Fibroblast of lung (primary cell): ENCODE measurements around the gene CDH4. TPM values are rescaled to one million over a fixed set of nuclear protein-coding genes. Genes with fewer than 3 reads are reported as not detected.

Experiments used
- DNase-seq, 2 donors: peaks; one replicate each; pipeline versions ENCODE4 v3.0.0 to v3.0.0-alpha.2; 2010; ENCODE audit warnings: low read depth in 2 of 2
- H2AFZ ChIP-seq: 2 replicates; pipeline ENCODE4 v1.5.1; 2012; ENCODE audit warnings: low read length, control low read depth, inconsistent platforms
- H3K27ac ChIP-seq: 2 replicates; pipeline ENCODE4 v1.5.1; 2011; ENCODE audit warnings: low read length, control low read depth; ENCODE audit not compliant: insufficient read depth
- H3K27me3 ChIP-seq: 2 replicates; pipeline ENCODE4 v1.5.1; 2011; ENCODE audit warnings: mild to moderate bottlenecking, low read length; ENCODE audit not compliant: control insufficient read depth, insufficient read depth
- H3K36me3 ChIP-seq: 2 replicates; pipeline ENCODE4 v1.5.1; 2011; ENCODE audit warnings: low read length; ENCODE audit not compliant: control insufficient read depth, insufficient read depth
- H3K4me1 ChIP-seq: 2 replicates; pipeline ENCODE4 v1.5.1; 2011; ENCODE audit warnings: low read length; ENCODE audit not compliant: control insufficient read depth, insufficient read depth; ENCODE audit errors: extremely low read depth
- H3K4me2 ChIP-seq: 2 replicates; pipeline ENCODE4 v1.5.1; 2011; ENCODE audit warnings: low read length, control low read depth; ENCODE audit not compliant: insufficient read depth; ENCODE audit errors: extremely low read depth
- H3K4me3 ChIP-seq, 4 experiments: fragments of 200-600 bp in 1 of 4; sonication (generic) in 1 of 4; replicated peaks in 1 of 4; 2 replicates each; pipeline ENCODE4 v1.5.1; 2011 to 2016; ENCODE audit warnings: low read length in 4 of 4, low read depth in 3 of 4, mild to moderate bottlenecking in 3 of 4, control low read depth in 2 of 4, inconsistent platforms in 1 of 4, mixed read lengths in 1 of 4; ENCODE audit not compliant: insufficient read depth in 1 of 4; ENCODE audit errors: control extremely low read depth in 1 of 4
- H3K79me2 ChIP-seq: 2 replicates; pipeline ENCODE4 v1.5.1; 2012; ENCODE audit warnings: mild to moderate bottlenecking, low read length, inconsistent platforms; ENCODE audit not compliant: control insufficient read depth, insufficient read depth
- H3K9ac ChIP-seq: 2 replicates; pipeline ENCODE4 v1.5.1; 2011; ENCODE audit warnings: mild to moderate bottlenecking, low read length, control low read depth; ENCODE audit not compliant: insufficient read depth
- H3K9me3 ChIP-seq: 2 replicates; pipeline ENCODE4 v1.5.1; 2012; ENCODE audit warnings: low read depth, low read length; ENCODE audit not compliant: control insufficient read depth, insufficient read depth
- H4K20me1 ChIP-seq: 2 replicates; pipeline ENCODE4 v1.5.1; 2011; ENCODE audit warnings: low read length; ENCODE audit not compliant: control insufficient read depth, insufficient read depth; ENCODE audit errors: extremely low read depth
- EZH2 ChIP-seq: IDR thresholded peaks from 2 replicates; pipeline ENCODE4 v1.5.1; 2012; ENCODE audit warnings: low read length, control low read depth, mild to moderate bottlenecking; ENCODE audit errors: missing control alignments
- polyA plus RNA-seq, 2 donors: library from polyadenylated mRNA; depleted of rRNA in 1 of 2; stranded (reverse) in 1 of 2; unstranded in 1 of 2; fragments of >200 nt; gene quantifications; 2 replicates each; pipeline ENCODE4 v1.2.1, GENCODE V29; 2011 to 2012; ENCODE audit warnings: missing spikeins in 1 of 2
- total RNA-seq: library from RNA; depleted of rRNA; stranded (reverse); fragments of >200 nt; gene quantifications from 2 replicates; pipeline ENCODE4 v1.2.1, GENCODE V29; 2014
- TF ChIP-seq, protein P1 (sequence below), 2 donors: IDR thresholded peaks in 1 of 2; conservative IDR thresholded peaks in 1 of 2; 1 replicate in 1 of 2; 2 replicates in 1 of 2; pipeline ENCODE4 v1.5.1; 2011 to 2012; ENCODE audit warnings: low read length in 2 of 2, control low read depth in 1 of 2, inconsistent platforms in 1 of 2, low read depth in 1 of 2, mild to moderate bottlenecking in 1 of 2

Gene CDH4
- total and polyA plus RNA-seq, 2 donors (not counting 1 experiment from before 2014, with no cell fraction given) = 4.8 to 6.8 TPM

DNA sequence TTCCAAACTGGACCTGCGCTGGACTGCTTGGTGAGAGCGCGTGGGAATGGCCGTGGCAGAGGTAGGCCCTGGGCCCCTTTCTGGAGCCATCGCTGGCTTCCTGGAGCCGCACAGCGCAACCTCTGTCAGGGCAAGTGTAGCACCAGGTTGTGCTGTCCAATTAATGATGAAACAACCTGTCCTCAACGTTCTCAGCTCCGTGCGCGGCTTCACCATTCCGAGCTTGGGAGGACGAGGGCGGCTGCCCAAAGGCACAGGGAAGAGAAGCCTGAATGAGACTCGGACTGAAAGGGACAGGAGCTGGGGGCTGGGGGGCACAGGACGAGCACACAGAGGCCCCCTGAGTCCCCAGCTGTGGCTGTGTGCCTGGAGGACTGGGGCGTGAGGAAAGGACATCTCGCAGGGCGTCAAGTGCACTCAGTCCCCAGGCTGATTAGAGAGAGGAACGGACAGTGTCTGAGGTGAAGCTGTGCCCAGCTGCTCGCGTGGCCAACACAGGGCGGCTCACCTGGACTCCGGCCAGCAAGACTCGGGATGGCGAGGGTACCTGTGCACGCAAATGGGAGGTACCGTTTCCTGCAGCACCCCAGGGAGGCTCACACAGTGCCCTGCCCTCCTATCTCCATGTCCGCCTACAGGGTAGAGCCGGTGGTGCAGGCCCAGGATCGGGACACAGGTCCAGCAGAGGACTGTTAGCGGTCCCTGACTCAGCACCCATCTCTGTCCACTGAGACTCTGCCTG, 410.3 kb downstream of the CDH4 start:
- Histone ChIP-seq H3K27me3 (no peaks in the 10 kb centered on the region), H3K4me1 (no peaks in the 10 kb centered on the region), H2AFZ (no peak overlapping the region), H3K36me3 (no peaks in the 10 kb centered on the region), H3K9me3 (no peaks in the 10 kb centered on the region), H3K79me2 (no peaks in the 10 kb centered on the region), H3K27ac (no peak overlapping the region), H4K20me1 (no peaks in the 10 kb centered on the region), H3K9ac (no peak overlapping the region), H3K4me3 (no peak overlapping the region), H3K4me2 (no peak overlapping the region)
- no peak for DNase-seq
- TF ChIP-seq, protein P1, sequence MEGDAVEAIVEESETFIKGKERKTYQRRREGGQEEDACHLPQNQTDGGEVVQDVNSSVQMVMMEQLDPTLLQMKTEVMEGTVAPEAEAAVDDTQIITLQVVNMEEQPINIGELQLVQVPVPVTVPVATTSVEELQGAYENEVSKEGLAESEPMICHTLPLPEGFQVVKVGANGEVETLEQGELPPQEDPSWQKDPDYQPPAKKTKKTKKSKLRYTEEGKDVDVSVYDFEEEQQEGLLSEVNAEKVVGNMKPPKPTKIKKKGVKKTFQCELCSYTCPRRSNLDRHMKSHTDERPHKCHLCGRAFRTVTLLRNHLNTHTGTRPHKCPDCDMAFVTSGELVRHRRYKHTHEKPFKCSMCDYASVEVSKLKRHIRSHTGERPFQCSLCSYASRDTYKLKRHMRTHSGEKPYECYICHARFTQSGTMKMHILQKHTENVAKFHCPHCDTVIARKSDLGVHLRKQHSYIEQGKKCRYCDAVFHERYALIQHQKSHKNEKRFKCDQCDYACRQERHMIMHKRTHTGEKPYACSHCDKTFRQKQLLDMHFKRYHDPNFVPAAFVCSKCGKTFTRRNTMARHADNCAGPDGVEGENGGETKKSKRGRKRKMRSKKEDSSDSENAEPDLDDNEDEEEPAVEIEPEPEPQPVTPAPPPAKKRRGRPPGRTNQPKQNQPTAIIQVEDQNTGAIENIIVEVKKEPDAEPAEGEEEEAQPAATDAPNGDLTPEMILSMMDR (conservative IDR thresholded peaks at IDR 0.05 in 1 of 2, IDR thresholded peaks at IDR 0.05 in 1 of 2; ENCODE audit: low read depth in 1 of 2, low read length in 2 of 2) = no peak
- no peak for TF ChIP-seq EZH2

DNA sequence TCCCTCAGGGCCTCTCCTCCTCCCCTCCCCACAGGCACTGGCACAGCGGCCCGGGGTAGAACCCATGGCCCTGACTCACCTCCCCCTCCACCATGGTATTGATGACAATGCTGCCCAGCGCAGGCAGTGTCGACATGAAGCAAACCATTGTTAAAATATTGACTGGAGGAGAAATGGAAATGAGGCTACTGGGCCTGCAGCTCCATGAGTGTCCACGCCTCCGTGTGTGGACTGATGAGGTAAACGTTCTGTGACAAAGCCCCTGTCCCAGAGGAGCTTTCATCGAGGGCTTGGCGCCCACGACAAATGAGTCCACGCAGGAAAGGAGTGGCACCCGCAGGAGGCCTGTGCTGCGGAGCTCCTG, 410.9 kb downstream of the CDH4 start:
- H3K36me3 ChIP-seq = no peaks in the 10 kb centered on the region
- no peak overlapping the region for H2AFZ ChIP-seq
- TF ChIP-seq EZH2 = no peak
- TF ChIP-seq, protein P1 (conservative IDR thresholded peaks at IDR 0.05 in 1 of 2, IDR thresholded peaks at IDR 0.05 in 1 of 2; ENCODE audit: low read depth in 1 of 2, low read length in 2 of 2) = no peak
- H3K4me1 ChIP-seq = no peaks in the 10 kb centered on the region
- DNase-seq = no peak
- H3K4me2 ChIP-seq = no peak overlapping the region
- H4K20me1 ChIP-seq = no peaks in the 10 kb centered on the region
- no peak overlapping the region for H3K4me3 ChIP-seq
- H3K9ac ChIP-seq = no peak overlapping the region
- H3K9me3 ChIP-seq = no peaks in the 10 kb centered on the region
- H3K79me2 ChIP-seq = no peaks in the 10 kb centered on the region
- no peaks in the 10 kb centered on the region for H3K27me3 ChIP-seq
- no peak overlapping the region for H3K27ac ChIP-seq

DNA sequence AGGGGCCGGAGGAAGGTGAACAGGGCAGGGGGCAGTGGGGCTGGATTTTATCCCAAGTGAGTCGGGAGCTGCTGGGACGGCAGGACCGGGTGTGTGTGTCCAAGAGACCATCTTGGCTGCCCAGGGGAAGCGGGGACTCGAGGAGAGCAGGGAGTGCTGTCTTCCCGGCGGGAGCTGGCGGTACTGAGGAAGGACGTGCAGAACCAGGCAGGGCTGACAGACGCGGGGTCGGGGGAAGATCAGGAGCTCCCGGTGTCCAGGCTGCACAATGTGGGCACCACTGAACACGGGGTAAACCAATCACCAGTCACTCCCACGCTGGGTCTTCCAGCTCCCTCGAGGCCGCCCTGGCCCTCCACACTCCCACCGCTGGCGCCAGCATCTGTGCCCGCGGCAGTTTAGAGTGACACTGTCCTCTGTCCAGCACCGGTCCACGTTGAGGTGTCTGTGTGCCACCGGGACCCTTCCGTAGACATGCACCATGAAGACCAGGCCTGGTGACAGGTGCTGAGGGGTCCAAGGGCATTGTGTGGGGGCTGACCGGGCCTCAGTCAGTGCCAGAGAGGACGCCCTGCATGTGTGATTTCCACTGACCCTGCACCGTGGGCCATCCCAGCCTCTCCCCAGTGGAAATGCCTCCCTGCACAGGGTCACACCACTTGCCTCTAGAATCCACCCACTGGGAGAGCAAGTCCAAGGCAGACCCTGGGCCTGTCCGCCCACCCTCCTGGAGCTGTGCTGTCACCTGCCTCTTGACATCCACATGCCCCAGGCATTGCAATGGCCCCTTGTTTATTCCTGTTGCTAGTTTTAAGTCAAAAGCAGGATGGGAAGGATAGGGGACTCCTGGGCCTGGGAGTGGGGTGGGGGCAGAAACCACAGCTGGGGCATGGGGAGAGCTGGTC, 411.7 kb downstream of the CDH4 start:
- Histone ChIP-seq H3K27me3 (no peaks in the 10 kb centered on the region), H2AFZ (no peak overlapping the region), H3K4me3 (no peak overlapping the region), H3K9ac (no peak overlapping the region), H3K79me2 (no peaks in the 10 kb centered on the region), H3K4me2 (no peak overlapping the region), H3K27ac (no peak overlapping the region), H3K4me1 (no peaks in the 10 kb centered on the region), H3K36me3 (no peaks in the 10 kb centered on the region), H3K9me3 (no peaks in the 10 kb centered on the region), H4K20me1 (no peaks in the 10 kb centered on the region)
- no peak for TF ChIP-seq EZH2
- TF ChIP-seq, protein P1 (conservative IDR thresholded peaks at IDR 0.05 in 1 of 2, IDR thresholded peaks at IDR 0.05 in 1 of 2; ENCODE audit: low read depth in 1 of 2, low read length in 2 of 2) = no peak
- no peak for DNase-seq
